WERI-Rb-1 (cell line): ENCODE data around the gene ZNF32.

Experiments
- DNase-seq: peaks from one replicate; pipeline ENCODE4 v3.0.0-alpha.2; 2020
- H3K27ac ChIP-seq: fragments of 250-450 bp; sonication (Bioruptor Pico); 2 replicates; pipeline ENCODE4 v1.5.1; 2020; ENCODE audit warnings: mild to moderate bottlenecking, moderate library complexity
- H3K27me3 ChIP-seq: fragments of 250-450 bp; sonication (Bioruptor Pico); 2 replicates; pipeline ENCODE4 v1.5.1; 2021; ENCODE audit warnings: mild to moderate bottlenecking, low read depth, moderate library complexity; ENCODE audit not compliant: insufficient read depth, severe bottlenecking
- H3K36me3 ChIP-seq: fragments of 250-450 bp; sonication (Bioruptor Pico); 2 replicates; pipeline ENCODE4 v1.5.1; 2020; ENCODE audit warnings: mild to moderate bottlenecking, moderate library complexity
- H3K4me3 ChIP-seq: 2 replicates; pipeline ENCODE4 v1.5.1; 2011; ENCODE audit warnings: low read depth, mild to moderate bottlenecking, control low read depth, low read length
- H3K9me3 ChIP-seq: fragments of 250-450 bp; sonication (Bioruptor Pico); 2 replicates; pipeline ENCODE4 v1.5.1; 2021; ENCODE audit warnings: mild to moderate bottlenecking, moderate library complexity; ENCODE audit not compliant: severe bottlenecking
- CTCF ChIP-seq: IDR thresholded peaks from 2 replicates; pipeline ENCODE4 v1.5.1; 2011; ENCODE audit warnings: low read depth, mild to moderate bottlenecking, control low read depth, inconsistent platforms, low read length

The ZNF32 gene

GRCh38 chr10:43648398-43649184 lies at the start of gene ZNF32:
ZNF32 (minus strand) TSS chr10:43648881; CDS start chr10:43646133, 2,748 bp downstream.
- Histone ChIP-seq H3K27me3 (no peaks in the 10 kb centered on the region), H3K36me3 (peaks cover 32% of the 10 kb centered on the region), H3K4me3 (peak within 1 kb of the TSS; percentile 83), H3K27ac (peak within 1 kb of the TSS; percentile 83), H3K9me3 (peaks cover 29% of the 10 kb centered on the region)
- DNase-seq = peak; percentile 88
- TF ChIP-seq CTCF = no peak

- no peak for TF ChIP-seq CTCF
Measured at GRCh38 chr10:43698156-43698555, 49.5 kb upstream of the ZNF32 start.

GRCh38 chr10:43696909-43697483 lies 48.3 kb upstream of the ZNF32 start:
- peaks cover 69% of the 10 kb centered on the region for H3K27me3 ChIP-seq
- TF ChIP-seq CTCF = no peak
- no peak for DNase-seq
- no peaks in the 10 kb centered on the region for H3K9me3 ChIP-seq
- H3K27ac ChIP-seq = no peak overlapping the region
- H3K36me3 ChIP-seq = no peaks in the 10 kb centered on the region
- no peak overlapping the region for H3K4me3 ChIP-seq

More at GRCh38 chr10:43698156-43698555, 49.5 kb upstream of the ZNF32 start:
- H3K36me3 ChIP-seq = no peaks in the 10 kb centered on the region
- no peaks in the 10 kb centered on the region for H3K9me3 ChIP-seq
- peaks cover 63% of the 10 kb centered on the region for H3K27me3 ChIP-seq
- DNase-seq = no peak
- no peak overlapping the region for H3K4me3 ChIP-seq
- H3K27ac ChIP-seq = no peak overlapping the region

- TF ChIP-seq CTCF = no peak
- Histone ChIP-seq H3K4me3 (no peak overlapping the region), H3K27ac (no peak overlapping the region), H3K36me3 (no peaks in the 10 kb centered on the region), H3K9me3 (no peaks in the 10 kb centered on the region), H3K27me3 (peaks cover 78% of the 10 kb centered on the region)
- no peak for DNase-seq
Measured at GRCh38 chr10:43695730-43696129, 47.0 kb upstream of the ZNF32 start.

- DNase-seq = no peak
- H3K27me3 ChIP-seq = peaks cover 78% of the 10 kb centered on the region
- H3K9me3 ChIP-seq = no peaks in the 10 kb centered on the region
- no peak overlapping the region for H3K4me3 ChIP-seq
- no peak for TF ChIP-seq CTCF
- H3K36me3 ChIP-seq = no peaks in the 10 kb centered on the region
- no peak overlapping the region for H3K27ac ChIP-seq
Measured at GRCh38 chr10:43695321-43695720, 46.6 kb upstream of the ZNF32 start.
